GM23338 (cell line): ENCODE measurements around the gene TMEM41B.

Experiments used
- CREB1 ChIP-seq: fragments of 250-450 bp; sonication (Bioruptor Pico); IDR thresholded peaks from 2 replicates; pipeline ENCODE4 v1.5.0; 2020; ENCODE audit warnings: low read depth, mild to moderate bottlenecking, moderate library complexity
- EZH2 ChIP-seq: fragments of 200-600 bp; sonication (generic); IDR thresholded peaks from one replicate; pipeline ENCODE4 v1.8.0; 2017; ENCODE audit warnings: antibody characterized with exemption, mild to moderate bottlenecking, low read depth; ENCODE audit not compliant: unreplicated experiment
- EZH2phosphoT487 ChIP-seq: fragments of 200-600 bp; sonication (generic); IDR thresholded peaks from one replicate; pipeline ENCODE4 v1.8.1; 2018; ENCODE audit warnings: antibody characterized with exemption; ENCODE audit not compliant: unreplicated experiment
- NANOG ChIP-seq: IDR thresholded peaks from 2 replicates; pipeline ENCODE4 v1.6.1; 2016; ENCODE audit warnings: antibody characterized with exemption, borderline replicate concordance
- POLR2AphosphoS5 ChIP-seq: IDR thresholded peaks from 2 replicates; pipeline ENCODE4 v1.6.1; 2016; ENCODE audit warnings: antibody characterized with exemption, low read depth
- ZNF114 ChIP-seq: fragments of 250-450 bp; sonication (Bioruptor Pico); IDR thresholded peaks from 2 replicates; pipeline ENCODE4 v1.5.0; 2020; ENCODE audit warnings: mild to moderate bottlenecking, moderate library complexity
- TF ChIP-seq, protein P1 (sequence below), 2 experiments: fragments of 200-600 bp in 1 of 2; sonication (generic) in 1 of 2; conservative IDR thresholded peaks; 2 replicates each; pipeline versions ENCODE4 v1.5.1 to v1.6.1; 2016 to 2017; ENCODE audit warnings: antibody characterized with exemption in 2 of 2, low read depth in 2 of 2, mild to moderate bottlenecking in 2 of 2, moderate library complexity in 1 of 2
- TF ChIP-seq, protein P2 (sequence below): IDR thresholded peaks from 2 replicates; pipeline ENCODE4 v1.6.1; 2016; ENCODE audit warnings: antibody characterized with exemption
- TF ChIP-seq, protein P3 (sequence below): IDR thresholded peaks from one replicate; pipeline ENCODE4 v1.6.1; 2018; ENCODE audit warnings: antibody characterized with exemption; ENCODE audit not compliant: unreplicated experiment

DNA sequence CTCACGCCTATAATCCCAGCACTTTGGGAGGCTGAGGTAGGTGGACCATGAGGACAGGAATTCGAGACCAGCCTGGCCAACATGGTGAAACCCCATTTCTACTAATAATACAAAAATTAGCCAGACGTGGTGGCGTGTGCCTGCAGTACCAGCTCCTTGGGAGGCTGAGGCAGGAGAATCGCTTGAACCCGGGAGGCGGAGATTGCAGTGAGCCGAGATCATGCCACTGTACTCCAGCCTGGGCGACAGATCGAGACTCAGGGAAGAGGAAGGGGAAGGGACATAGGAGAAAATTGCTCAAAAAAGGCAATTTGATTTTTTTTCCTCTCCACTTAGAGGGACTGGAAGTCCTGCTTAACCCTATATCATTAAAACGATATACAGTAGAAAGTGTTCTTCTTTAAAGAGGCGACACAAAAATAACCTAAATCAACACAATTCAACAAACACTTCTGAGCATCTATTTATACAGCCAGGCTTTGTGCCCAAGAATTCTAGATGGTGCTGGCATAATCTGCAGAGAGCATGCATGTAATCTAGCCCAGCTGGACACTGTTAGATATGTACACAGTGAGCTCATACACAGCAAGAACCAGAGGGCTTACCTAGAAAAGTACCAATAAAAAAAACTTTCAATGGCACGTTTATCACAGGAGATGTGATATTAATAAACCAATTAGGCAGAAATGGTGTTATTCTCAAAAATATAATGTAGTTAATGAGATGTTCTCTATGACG, 28.4 kb downstream of the TMEM41B start:
- TF ChIP-seq, protein P1, sequence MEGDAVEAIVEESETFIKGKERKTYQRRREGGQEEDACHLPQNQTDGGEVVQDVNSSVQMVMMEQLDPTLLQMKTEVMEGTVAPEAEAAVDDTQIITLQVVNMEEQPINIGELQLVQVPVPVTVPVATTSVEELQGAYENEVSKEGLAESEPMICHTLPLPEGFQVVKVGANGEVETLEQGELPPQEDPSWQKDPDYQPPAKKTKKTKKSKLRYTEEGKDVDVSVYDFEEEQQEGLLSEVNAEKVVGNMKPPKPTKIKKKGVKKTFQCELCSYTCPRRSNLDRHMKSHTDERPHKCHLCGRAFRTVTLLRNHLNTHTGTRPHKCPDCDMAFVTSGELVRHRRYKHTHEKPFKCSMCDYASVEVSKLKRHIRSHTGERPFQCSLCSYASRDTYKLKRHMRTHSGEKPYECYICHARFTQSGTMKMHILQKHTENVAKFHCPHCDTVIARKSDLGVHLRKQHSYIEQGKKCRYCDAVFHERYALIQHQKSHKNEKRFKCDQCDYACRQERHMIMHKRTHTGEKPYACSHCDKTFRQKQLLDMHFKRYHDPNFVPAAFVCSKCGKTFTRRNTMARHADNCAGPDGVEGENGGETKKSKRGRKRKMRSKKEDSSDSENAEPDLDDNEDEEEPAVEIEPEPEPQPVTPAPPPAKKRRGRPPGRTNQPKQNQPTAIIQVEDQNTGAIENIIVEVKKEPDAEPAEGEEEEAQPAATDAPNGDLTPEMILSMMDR (conservative IDR thresholded peaks at IDR 0.05; ENCODE audit: low read depth in 2 of 2) = no peak
- TF ChIP-seq CREB1 (CRISPR knock-in tag) = no peak
- no peak for TF ChIP-seq EZH2
- TF ChIP-seq, protein P2, sequence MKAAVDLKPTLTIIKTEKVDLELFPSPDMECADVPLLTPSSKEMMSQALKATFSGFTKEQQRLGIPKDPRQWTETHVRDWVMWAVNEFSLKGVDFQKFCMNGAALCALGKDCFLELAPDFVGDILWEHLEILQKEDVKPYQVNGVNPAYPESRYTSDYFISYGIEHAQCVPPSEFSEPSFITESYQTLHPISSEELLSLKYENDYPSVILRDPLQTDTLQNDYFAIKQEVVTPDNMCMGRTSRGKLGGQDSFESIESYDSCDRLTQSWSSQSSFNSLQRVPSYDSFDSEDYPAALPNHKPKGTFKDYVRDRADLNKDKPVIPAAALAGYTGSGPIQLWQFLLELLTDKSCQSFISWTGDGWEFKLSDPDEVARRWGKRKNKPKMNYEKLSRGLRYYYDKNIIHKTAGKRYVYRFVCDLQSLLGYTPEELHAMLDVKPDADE = no peak
- no peak for TF ChIP-seq POLR2AphosphoS5
- no peak for TF ChIP-seq ZNF114
- TF ChIP-seq, protein P3, sequence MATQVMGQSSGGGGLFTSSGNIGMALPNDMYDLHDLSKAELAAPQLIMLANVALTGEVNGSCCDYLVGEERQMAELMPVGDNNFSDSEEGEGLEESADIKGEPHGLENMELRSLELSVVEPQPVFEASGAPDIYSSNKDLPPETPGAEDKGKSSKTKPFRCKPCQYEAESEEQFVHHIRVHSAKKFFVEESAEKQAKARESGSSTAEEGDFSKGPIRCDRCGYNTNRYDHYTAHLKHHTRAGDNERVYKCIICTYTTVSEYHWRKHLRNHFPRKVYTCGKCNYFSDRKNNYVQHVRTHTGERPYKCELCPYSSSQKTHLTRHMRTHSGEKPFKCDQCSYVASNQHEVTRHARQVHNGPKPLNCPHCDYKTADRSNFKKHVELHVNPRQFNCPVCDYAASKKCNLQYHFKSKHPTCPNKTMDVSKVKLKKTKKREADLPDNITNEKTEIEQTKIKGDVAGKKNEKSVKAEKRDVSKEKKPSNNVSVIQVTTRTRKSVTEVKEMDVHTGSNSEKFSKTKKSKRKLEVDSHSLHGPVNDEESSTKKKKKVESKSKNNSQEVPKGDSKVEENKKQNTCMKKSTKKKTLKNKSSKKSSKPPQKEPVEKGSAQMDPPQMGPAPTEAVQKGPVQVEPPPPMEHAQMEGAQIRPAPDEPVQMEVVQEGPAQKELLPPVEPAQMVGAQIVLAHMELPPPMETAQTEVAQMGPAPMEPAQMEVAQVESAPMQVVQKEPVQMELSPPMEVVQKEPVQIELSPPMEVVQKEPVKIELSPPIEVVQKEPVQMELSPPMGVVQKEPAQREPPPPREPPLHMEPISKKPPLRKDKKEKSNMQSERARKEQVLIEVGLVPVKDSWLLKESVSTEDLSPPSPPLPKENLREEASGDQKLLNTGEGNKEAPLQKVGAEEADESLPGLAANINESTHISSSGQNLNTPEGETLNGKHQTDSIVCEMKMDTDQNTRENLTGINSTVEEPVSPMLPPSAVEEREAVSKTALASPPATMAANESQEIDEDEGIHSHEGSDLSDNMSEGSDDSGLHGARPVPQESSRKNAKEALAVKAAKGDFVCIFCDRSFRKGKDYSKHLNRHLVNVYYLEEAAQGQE = no peak
- no peak for TF ChIP-seq NANOG
- no peak for TF ChIP-seq EZH2phosphoT487
